ENCODE measurements around the gene MOB3C.

GRCh38 chr1:46563341-46563740, 53.3 kb downstream of the MOB3C start:
- TF ChIP-seq CTCF (IDR thresholded peaks at IDR 0.05) (no peak), POLR2A (IDR thresholded peaks at IDR 0.05) (no peak), EP300 (IDR thresholded peaks at IDR 0.05) (no peak)

Data from tibial nerve (tissue), 4 donors.